ENCODE measurements around the gene SSBP3.

Gene SSBP3

GRCh38 chr1:54340878-54341277 is 65.3 kb downstream of the SSBP3 start:
- no peaks in the 10 kb centered on the region for H3K27me3 ChIP-seq (ENCODE audit: insufficient read depth, insufficient read length)
- TF ChIP-seq ZNF274 (IDR thresholded peaks at IDR 0.05; ENCODE audit: low read depth, low read length) = no peak
- no peak for TF ChIP-seq YY1 (IDR thresholded peaks at IDR 0.05; ENCODE audit: insufficient read depth, insufficient read length)
- TF ChIP-seq SUZ12 (IDR thresholded peaks at IDR 0.05; ENCODE audit: extremely low read depth, insufficient read depth, insufficient read length) = no peak
- no peak overlapping the region for H3K4me3 ChIP-seq (ENCODE audit: insufficient read length, low read depth)
- H3K36me3 ChIP-seq (ENCODE audit: insufficient read depth, insufficient read length, low read length) = peaks cover 51% of the 10 kb centered on the region
- H3K9ac ChIP-seq (ENCODE audit: insufficient read length, low read depth) = no peak overlapping the region
- H3K9me3 ChIP-seq (ENCODE audit: insufficient read depth, low read length) = no peaks in the 10 kb centered on the region
- H3K4me1 ChIP-seq (ENCODE audit: insufficient read depth, insufficient read length) = peaks cover 44% of the 10 kb centered on the region
- no peak for DNase-seq (ENCODE audit: low read depth, low spot score)

GRCh38 chr1:54340434-54340833 is 65.8 kb downstream of the SSBP3 start:
- Histone ChIP-seq H3K36me3 (ENCODE audit: insufficient read depth, insufficient read length, low read length) (peaks cover 53% of the 10 kb centered on the region), H3K27me3 (ENCODE audit: insufficient read depth, insufficient read length) (no peaks in the 10 kb centered on the region), H3K9ac (ENCODE audit: insufficient read length, low read depth) (no peak overlapping the region), H3K4me1 (ENCODE audit: insufficient read depth, insufficient read length) (peaks cover 47% of the 10 kb centered on the region), H3K9me3 (ENCODE audit: insufficient read depth, low read length) (no peaks in the 10 kb centered on the region), H3K4me3 (ENCODE audit: insufficient read length, low read depth) (no peak overlapping the region)
- no peak for TF ChIP-seq SUZ12 (IDR thresholded peaks at IDR 0.05; ENCODE audit: extremely low read depth, insufficient read depth, insufficient read length)
- no peak for TF ChIP-seq YY1 (IDR thresholded peaks at IDR 0.05; ENCODE audit: insufficient read depth, insufficient read length)
- no peak for TF ChIP-seq ZNF274 (IDR thresholded peaks at IDR 0.05; ENCODE audit: low read depth, low read length)
- DNase-seq (ENCODE audit: low read depth, low spot score) = no peak

GRCh38 chr1:54339126-54339525 is 67.1 kb downstream of the SSBP3 start:
- Histone ChIP-seq H3K9me3 (ENCODE audit: insufficient read depth, low read length) (no peaks in the 10 kb centered on the region), H3K27me3 (ENCODE audit: insufficient read depth, insufficient read length) (no peaks in the 10 kb centered on the region), H3K9ac (ENCODE audit: insufficient read length, low read depth) (no peak overlapping the region), H3K36me3 (ENCODE audit: insufficient read depth, insufficient read length, low read length) (peaks cover 54% of the 10 kb centered on the region), H3K4me3 (ENCODE audit: insufficient read length, low read depth) (no peak overlapping the region), H3K4me1 (ENCODE audit: insufficient read depth, insufficient read length) (peaks cover 45% of the 10 kb centered on the region)
- DNase-seq (ENCODE audit: low read depth, low spot score) = no peak
- TF ChIP-seq YY1 (IDR thresholded peaks at IDR 0.05; ENCODE audit: insufficient read depth, insufficient read length) (no peak), ZNF274 (IDR thresholded peaks at IDR 0.05; ENCODE audit: low read depth, low read length) (no peak), SUZ12 (IDR thresholded peaks at IDR 0.05; ENCODE audit: extremely low read depth, insufficient read depth, insufficient read length) (no peak)

DNA sequence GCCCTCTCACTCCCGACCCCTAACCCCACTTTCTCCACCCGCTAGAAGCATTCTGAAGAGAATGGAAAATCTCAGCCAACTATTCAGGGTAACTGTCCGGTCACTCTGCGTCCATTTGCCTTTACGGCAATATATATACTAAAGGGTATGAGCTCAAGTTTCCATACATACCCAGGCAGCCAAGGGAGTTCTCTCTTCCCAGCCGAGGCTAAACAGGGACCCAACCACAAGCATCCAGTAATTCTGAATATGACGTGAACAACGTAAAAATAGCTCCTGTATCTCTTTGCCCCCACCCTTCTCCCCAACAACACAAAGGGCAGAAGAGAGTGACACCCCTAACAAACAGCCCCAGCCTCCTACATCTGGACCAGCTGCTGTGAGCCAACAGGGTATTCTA is 67.7 kb downstream of the SSBP3 start:
- Histone ChIP-seq H3K27me3 (ENCODE audit: insufficient read depth, insufficient read length) (no peaks in the 10 kb centered on the region), H3K4me3 (ENCODE audit: insufficient read length, low read depth) (no peak overlapping the region), H3K9me3 (ENCODE audit: insufficient read depth, low read length) (no peaks in the 10 kb centered on the region), H3K4me1 (ENCODE audit: insufficient read depth, insufficient read length) (peaks cover 45% of the 10 kb centered on the region), H3K9ac (ENCODE audit: insufficient read length, low read depth) (no peak overlapping the region), H3K36me3 (ENCODE audit: insufficient read depth, insufficient read length, low read length) (peaks cover 51% of the 10 kb centered on the region)
- DNase-seq (ENCODE audit: low read depth, low spot score) = no peak
- TF ChIP-seq YY1 (IDR thresholded peaks at IDR 0.05; ENCODE audit: insufficient read depth, insufficient read length) (no peak), ZNF274 (IDR thresholded peaks at IDR 0.05; ENCODE audit: low read depth, low read length) (no peak), SUZ12 (IDR thresholded peaks at IDR 0.05; ENCODE audit: extremely low read depth, insufficient read depth, insufficient read length) (no peak)

- no peak for DNase-seq (ENCODE audit: low read depth, low spot score)
- no peaks in the 10 kb centered on the region for H3K27me3 ChIP-seq (ENCODE audit: insufficient read depth, insufficient read length)
- H3K36me3 ChIP-seq (ENCODE audit: insufficient read depth, insufficient read length, low read length) = peaks cover 55% of the 10 kb centered on the region
- no peaks in the 10 kb centered on the region for H3K9me3 ChIP-seq (ENCODE audit: insufficient read depth, low read length)
- H3K9ac ChIP-seq (ENCODE audit: insufficient read length, low read depth) = no peak overlapping the region
- no peak for TF ChIP-seq YY1 (IDR thresholded peaks at IDR 0.05; ENCODE audit: insufficient read depth, insufficient read length)
- TF ChIP-seq ZNF274 (IDR thresholded peaks at IDR 0.05; ENCODE audit: low read depth, low read length) = no peak
- TF ChIP-seq SUZ12 (IDR thresholded peaks at IDR 0.05; ENCODE audit: extremely low read depth, insufficient read depth, insufficient read length) = no peak
- no peak overlapping the region for H3K4me3 ChIP-seq (ENCODE audit: insufficient read length, low read depth)
- peaks cover 45% of the 10 kb centered on the region for H3K4me1 ChIP-seq (ENCODE audit: insufficient read depth, insufficient read length)
These were observed 68.3 kb downstream of the SSBP3 start for GRCh38 chr1:54337928-54338327.

DNA sequence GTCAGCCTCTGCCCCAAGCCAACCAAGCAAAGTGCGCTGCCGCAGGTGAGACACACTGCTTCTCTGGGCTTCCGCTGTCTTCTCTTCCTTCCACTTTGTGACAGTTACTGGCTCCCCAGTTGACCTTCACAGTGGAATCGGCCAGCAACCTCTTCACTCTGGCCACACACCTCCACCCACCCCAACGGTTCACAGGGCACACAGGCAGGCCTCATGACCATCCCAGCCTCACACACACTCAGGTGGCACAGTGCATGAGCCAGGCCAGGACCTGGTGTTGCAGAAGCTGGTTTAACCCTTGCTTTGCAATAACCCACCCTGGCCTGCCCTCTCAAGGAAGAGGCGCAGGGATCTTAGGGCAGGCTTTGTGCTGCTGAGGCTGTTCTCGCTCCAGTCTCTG is 69.2 kb downstream of the SSBP3 start:
- Histone ChIP-seq H3K27me3 (ENCODE audit: insufficient read depth, insufficient read length) (no peaks in the 10 kb centered on the region), H3K4me1 (ENCODE audit: insufficient read depth, insufficient read length) (peaks cover 51% of the 10 kb centered on the region), H3K9me3 (ENCODE audit: insufficient read depth, low read length) (no peaks in the 10 kb centered on the region), H3K4me3 (ENCODE audit: insufficient read length, low read depth) (no peak overlapping the region), H3K9ac (ENCODE audit: insufficient read length, low read depth) (peak overlapping the region; percentile 17), H3K36me3 (ENCODE audit: insufficient read depth, insufficient read length, low read length) (peaks cover 63% of the 10 kb centered on the region)
- TF ChIP-seq YY1 (IDR thresholded peaks at IDR 0.05; ENCODE audit: insufficient read depth, insufficient read length) (no peak), ZNF274 (IDR thresholded peaks at IDR 0.05; ENCODE audit: low read depth, low read length) (no peak), SUZ12 (IDR thresholded peaks at IDR 0.05; ENCODE audit: extremely low read depth, insufficient read depth, insufficient read length) (no peak)
- no peak for DNase-seq (ENCODE audit: low read depth, low spot score)

DNA sequence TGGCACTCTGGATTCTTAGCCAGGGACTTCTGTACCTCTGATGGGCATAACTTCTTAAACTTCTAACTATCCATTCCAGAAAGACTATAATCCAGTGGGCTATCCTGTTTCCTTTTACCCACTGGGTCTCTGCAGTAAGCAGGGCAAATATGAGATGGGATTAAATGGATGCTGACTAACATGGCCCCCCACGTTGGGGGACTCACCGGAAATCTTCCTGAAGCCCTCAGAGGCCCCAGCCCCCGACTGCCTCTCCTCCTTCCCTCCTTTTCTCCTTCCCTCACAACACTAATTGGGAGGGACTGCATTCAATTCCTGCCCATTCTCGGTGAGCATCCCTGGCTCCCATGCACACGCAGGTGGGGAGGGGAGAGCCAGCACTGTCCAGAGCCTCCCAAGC is 70.1 kb downstream of the SSBP3 start:
- H3K9me3 ChIP-seq (ENCODE audit: insufficient read depth, low read length) = no peaks in the 10 kb centered on the region
- peaks cover 71% of the 10 kb centered on the region for H3K36me3 ChIP-seq (ENCODE audit: insufficient read depth, insufficient read length, low read length)
- H3K4me3 ChIP-seq (ENCODE audit: insufficient read length, low read depth) = no peak overlapping the region
- no peak overlapping the region for H3K9ac ChIP-seq (ENCODE audit: insufficient read length, low read depth)
- no peaks in the 10 kb centered on the region for H3K27me3 ChIP-seq (ENCODE audit: insufficient read depth, insufficient read length)
- TF ChIP-seq YY1 (IDR thresholded peaks at IDR 0.05; ENCODE audit: insufficient read depth, insufficient read length) (no peak), ZNF274 (IDR thresholded peaks at IDR 0.05; ENCODE audit: low read depth, low read length) (no peak), SUZ12 (IDR thresholded peaks at IDR 0.05; ENCODE audit: extremely low read depth, insufficient read depth, insufficient read length) (no peak)
- H3K4me1 ChIP-seq (ENCODE audit: insufficient read depth, insufficient read length) = peaks cover 55% of the 10 kb centered on the region
- no peak for DNase-seq (ENCODE audit: low read depth, low spot score)

DNA sequence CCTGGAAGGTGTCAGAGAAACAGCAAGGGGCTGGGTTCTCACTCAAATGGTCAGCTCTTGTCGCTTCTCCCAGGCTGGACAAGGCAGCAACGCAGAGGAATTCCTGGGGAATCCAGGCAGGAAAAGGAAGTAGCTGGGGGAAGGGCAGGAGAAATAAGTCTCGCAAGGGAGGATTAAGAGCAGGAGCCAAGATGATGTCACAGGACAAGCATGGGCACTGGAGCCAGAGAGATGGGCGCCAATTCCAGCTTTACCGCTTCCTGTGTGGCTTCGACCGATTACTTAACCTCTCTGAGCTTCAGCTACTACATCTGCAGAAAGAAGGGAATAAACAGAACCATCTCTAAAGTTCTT is 70.5 kb downstream of the SSBP3 start:
- H3K4me1 ChIP-seq (ENCODE audit: insufficient read depth, insufficient read length) = peaks cover 53% of the 10 kb centered on the region
- peaks cover 69% of the 10 kb centered on the region for H3K36me3 ChIP-seq (ENCODE audit: insufficient read depth, insufficient read length, low read length)
- no peaks in the 10 kb centered on the region for H3K27me3 ChIP-seq (ENCODE audit: insufficient read depth, insufficient read length)
- TF ChIP-seq SUZ12 (IDR thresholded peaks at IDR 0.05; ENCODE audit: extremely low read depth, insufficient read depth, insufficient read length) = no peak
- no peak for TF ChIP-seq YY1 (IDR thresholded peaks at IDR 0.05; ENCODE audit: insufficient read depth, insufficient read length)
- TF ChIP-seq ZNF274 (IDR thresholded peaks at IDR 0.05; ENCODE audit: low read depth, low read length) = no peak
- no peaks in the 10 kb centered on the region for H3K9me3 ChIP-seq (ENCODE audit: insufficient read depth, low read length)
- H3K4me3 ChIP-seq (ENCODE audit: insufficient read length, low read depth) = no peak overlapping the region
- H3K9ac ChIP-seq (ENCODE audit: insufficient read length, low read depth) = no peak overlapping the region
- no peak for DNase-seq (ENCODE audit: low read depth, low spot score)
